HK-2 (cell line): ENCODE data around the gene UPP1.

Experiments used
- DNase-seq: peaks from one replicate; pipeline ENCODE4 v3.0.0-alpha.2; 2018; ENCODE audit not compliant: unreplicated experiment

UPP1 gene

DNA sequence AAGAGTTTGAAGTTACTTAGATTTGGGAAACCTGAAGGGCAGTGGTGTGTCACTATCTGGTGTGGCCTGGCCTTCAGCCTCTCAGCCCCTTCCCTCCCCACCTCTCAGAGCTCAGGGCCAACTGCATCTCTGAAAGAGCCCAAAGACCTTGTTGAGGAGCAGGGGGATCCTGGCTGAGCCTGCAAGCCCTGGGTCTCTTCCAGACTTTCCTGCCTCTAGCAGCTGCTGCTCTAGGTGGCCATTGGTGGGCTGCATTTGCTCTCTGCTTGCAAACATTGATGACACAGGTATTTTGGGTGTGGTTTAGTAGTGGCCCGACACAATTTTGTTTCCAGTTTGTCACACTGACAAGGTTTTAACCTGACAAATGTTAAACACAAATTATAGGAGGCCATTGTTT is 3.1 kb upstream of the UPP1 start:
- no peak for DNase-seq

DNA sequence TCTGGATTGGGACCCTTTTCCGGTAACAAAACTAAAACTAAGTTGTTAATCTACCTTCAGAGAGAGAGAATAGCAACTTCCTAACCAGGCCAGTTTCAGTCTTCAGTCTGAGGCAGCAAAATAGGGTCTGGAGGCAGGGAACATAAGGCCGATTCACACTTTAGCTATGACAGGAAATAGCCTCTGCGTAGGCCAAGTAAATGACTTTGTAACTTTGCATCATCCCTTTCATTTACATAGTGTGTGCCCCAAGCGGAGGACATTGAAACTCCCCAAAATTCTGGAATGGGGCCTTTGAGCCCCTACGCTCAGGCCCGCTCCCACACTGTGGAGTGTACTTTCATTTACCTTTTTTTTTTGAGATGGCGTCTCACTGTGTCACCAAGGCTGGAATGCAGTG is 1.7 kb upstream of the UPP1 start:
- DNase-seq = no peak

- DNase-seq = peak; percentile 97
Measured at GRCh38 chr7:48088559-48089045, 463 bp upstream of the UPP1 start.

DNA sequence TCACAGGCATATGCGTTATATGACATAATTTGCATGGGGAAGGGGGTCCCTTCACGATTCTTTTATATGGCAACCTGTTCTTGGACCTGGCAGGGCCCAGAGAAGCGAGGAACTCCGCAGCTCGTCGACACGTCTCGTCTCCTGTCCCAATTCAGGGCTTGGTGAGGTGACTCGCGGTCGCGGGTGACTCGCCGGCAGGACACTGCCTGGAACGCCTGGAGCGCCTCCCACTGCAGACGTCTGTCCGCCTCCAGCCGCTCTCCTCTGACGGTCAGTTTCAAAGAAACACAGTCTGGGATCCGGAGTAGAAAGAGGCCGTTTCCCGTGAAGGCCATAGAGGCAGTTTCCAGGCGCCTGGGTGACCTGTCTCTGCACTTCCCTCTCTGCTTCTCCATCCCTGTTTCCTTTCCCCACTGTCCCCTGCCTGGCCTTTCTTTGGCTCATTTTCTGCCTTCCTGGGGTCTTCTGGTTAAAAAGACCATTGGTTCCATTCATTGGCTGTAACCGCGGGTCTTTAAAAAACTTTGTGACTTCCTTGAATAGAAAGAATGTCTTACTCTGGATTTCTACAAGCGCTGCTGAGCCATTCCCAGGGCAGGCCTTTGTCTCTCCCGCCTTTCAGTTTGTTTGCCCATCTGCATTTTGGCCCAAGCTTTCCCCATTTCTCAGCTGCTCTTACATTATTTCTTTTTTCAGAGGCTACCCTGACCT is 1.2 kb downstream of the UPP1 start:
- peak; percentile 71 for DNase-seq

- no peak for DNase-seq
Measured at GRCh38 chr7:48091506-48092433, 2.7 kb downstream of the UPP1 start.

- no peak for DNase-seq
Measured at GRCh38 chr7:48094861-48095293, 5.8 kb downstream of the UPP1 start.

GRCh38 chr7:48096273-48096672 is 7.2 kb downstream of the UPP1 start:
- no peak for DNase-seq

GRCh38 chr7:48097521-48098231 is 8.6 kb downstream of the UPP1 start:
- no peak for DNase-seq

GRCh38 chr7:48098846-48099245 is 9.8 kb downstream of the UPP1 start:
- DNase-seq = no peak

DNA sequence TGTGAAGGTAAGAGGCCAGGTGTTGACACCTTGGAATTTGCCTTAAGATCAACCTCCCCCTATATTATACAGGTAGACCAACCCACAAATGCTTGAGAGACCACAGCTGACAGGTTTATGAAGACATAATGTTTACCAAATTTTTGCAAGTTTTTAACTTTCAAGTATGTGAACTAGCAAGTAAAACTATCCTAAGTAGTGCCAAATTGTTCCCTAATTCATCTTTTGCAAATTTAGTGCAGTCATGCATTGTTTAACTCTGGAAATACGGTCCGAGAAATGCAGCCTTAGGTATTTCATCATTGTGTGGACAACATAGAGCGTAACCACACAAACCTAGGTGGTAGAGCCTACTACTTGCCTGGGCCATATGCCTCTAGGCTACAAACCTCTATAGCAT is 10.7 kb downstream of the UPP1 start:
- DNase-seq = no peak

DNA sequence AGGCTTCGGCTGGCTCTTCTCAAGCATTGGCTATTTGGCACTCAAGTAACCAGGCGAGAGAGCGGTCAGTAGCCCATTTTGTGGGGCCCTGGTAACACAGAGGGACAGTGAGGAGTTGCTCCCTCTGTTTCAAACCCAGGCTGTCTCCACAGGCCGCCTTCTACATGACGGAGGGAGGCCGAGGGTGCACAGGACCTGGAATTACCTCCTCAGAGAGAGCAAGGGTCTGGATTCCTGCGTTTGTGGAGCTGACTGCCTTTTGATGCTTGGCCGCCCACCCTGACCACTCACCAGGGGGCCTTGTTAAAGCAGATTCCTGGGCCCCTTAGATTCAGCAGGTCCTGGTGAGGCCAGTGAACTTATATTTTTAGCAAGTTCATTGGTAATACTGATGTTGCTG is 12.3 kb downstream of the UPP1 start:
- DNase-seq = no peak

GRCh38 chr7:48101968-48102367 is 12.9 kb downstream of the UPP1 start:
- no peak for DNase-seq

DNA sequence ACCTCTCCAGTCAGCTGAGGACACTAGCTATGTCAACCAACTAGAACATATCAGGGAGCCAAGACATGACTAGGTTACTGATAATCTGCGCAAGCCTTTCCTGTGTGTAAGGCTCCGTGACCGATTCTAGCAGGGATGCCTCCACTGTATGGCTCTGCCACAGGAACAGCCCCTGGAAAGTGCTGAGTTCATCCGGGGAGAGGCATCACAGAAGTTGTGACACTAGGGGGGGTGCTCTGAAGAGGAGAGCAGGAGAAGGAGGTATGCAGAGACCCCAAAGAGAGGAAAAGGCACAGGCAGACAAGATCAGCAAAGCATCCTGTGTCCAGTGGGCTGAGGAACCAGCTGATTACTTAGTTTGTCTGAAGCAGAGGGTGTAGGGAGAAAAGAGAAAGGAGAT is 13.5 kb downstream of the UPP1 start:
- DNase-seq = no peak

DNA sequence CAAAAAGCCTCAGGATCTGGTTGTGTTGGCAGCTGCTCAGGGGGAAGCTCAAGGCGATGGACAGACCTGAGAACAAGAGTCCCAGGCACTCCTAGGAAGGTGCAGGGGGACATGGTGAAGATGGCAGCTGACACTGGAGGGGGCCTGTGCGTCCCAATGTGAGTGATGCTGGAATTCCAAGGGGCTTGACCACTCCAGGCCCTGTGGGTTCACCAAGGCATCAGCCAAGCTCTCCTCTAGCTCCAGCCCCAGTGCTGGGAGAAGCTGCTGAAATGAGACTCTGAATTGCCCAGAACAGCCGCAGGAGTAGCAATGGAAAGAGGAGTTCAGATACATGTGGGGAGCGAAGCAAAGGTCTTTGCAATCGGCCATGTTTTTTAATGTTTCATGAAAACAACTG is 16.0 kb downstream of the UPP1 start:
- no peak for DNase-seq

GRCh38 chr7:48106906-48107659 is 18.0 kb downstream of the UPP1 start:
- no peak for DNase-seq

- DNase-seq = no peak
Measured at GRCh38 chr7:48107926-48108472, 18.9 kb downstream of the UPP1 start.

- DNase-seq = no peak
Measured at GRCh38 chr7:48108959-48109847, 20.1 kb downstream of the UPP1 start.

DNA sequence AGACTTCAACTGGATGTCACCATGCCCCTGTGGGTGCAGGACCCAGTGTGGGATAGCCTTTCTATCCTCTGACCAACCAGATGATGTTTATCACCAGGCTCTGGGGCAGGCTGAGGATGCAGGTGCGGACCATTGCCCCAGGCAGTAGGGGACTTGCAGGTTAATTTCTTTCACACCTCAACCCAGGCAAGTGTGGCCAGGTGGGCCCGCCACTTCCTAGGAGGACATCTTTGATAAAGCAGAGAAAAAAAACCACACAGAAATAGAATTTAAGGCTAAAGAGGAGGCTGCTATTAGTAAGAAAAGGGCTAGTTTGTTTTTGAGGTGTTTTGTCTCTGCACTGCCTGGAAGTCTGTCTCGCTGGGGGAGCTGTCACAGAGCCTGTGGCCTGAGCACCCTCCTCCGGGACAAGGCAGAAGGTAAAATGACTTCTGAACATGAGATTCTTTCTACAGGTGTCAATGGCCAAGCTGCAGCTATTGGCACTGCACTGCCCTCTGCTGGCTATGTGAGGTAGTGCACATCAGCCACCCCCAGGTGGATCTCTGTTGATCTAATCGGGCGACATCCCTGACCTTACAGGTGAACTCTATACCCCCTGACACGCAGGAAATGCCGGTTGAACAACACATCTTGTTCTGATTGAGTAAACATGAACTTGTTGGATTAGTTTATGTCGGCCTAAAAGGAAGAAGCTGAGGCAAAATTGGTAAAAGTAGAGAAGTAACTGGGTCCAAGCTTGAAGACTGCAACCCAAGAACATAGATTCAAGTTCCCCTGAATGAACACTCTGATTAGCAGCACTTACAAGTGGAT is 21.0 kb downstream of the UPP1 start:
- peak; percentile 85 for DNase-seq

GRCh38 chr7:48110868-48111267 is 21.8 kb downstream of the UPP1 start:
- no peak for DNase-seq
